Measurements from ENCODE around the gene RYR2. TPM values are rescaled to one million over a fixed set of nuclear protein-coding genes. Genes with fewer than 3 reads are reported as not detected.

The RYR2 gene
- polyA plus RNA-seq, 2 of the 4 experiments (the other 2 are of a cell fraction): 0.06 TPM; not detected in 1

GRCh38 chr1:237580726-237581125 is 538.7 kb downstream of the RYR2 start:
- 0% methylated on average over 2 of the region's 2 CpGs for WGBS (ENCODE audit: missing lambda C conversion rate)
- no peaks in the 10 kb centered on the region for H3K4me1 ChIP-seq
- H3K27ac ChIP-seq: no peak overlapping the region
- no peak for FAIRE-seq
- ChIA-PET CTCF (no interaction called here), POLR2A (no interaction called here)
- no peak for ATAC-seq
- TF ChIP-seq USF2 (IDR thresholded peaks at IDR 0.05) (no peak), CBX2 (IDR thresholded peaks at IDR 0.05; ENCODE audit: borderline replicate concordance, low read depth) (no peak), EHMT2 (IDR thresholded peaks at IDR 0.05; ENCODE audit: low read depth) (no peak), ATOH8 (CRISPR knock-in tag; IDR thresholded peaks at IDR 0.05; ENCODE audit: low read depth) (no peak), MAFK (IDR thresholded peaks at IDR 0.05; ENCODE audit: partially characterized antibody) (no peak), KDM1A (IDR thresholded peaks at IDR 0.05; ENCODE audit: low read depth) (no peak)
- H3K9me3 ChIP-seq: no peaks in the 10 kb centered on the region
- H3K4me3 ChIP-seq: no peak overlapping the region
- no peak overlapping the region for H3K4me2 ChIP-seq
- DNase-seq (ENCODE audit: low read depth in 1 of 2, low spot score in 1 of 2): no peak

- no peak for FAIRE-seq
- Histone ChIP-seq H3K4me1 (no peaks in the 10 kb centered on the region), H3K27ac (no peak overlapping the region), H3K9me3 (no peaks in the 10 kb centered on the region), H3K4me3 (no peak overlapping the region), H3K4me2 (no peak overlapping the region)
- TF ChIP-seq HOXA7 (CRISPR knock-in tag; IDR thresholded peaks at IDR 0.05) (no peak), FOXS1 (CRISPR knock-in tag; IDR thresholded peaks at IDR 0.05) (no peak), EP300 (IDR thresholded peaks at IDR 0.05) (no peak), HES2 (IDR thresholded peaks at IDR 0.05) (no peak), TP53 (CRISPR knock-in tag; IDR thresholded peaks at IDR 0.05) (no peak)
- ChIA-PET POLR2A (no interaction called here), CTCF (no interaction called here)
- no peak for ATAC-seq
- no peak for DNase-seq (ENCODE audit: low read depth in 1 of 2, low spot score in 1 of 2)
Observed at GRCh38 chr1:237583270-237583669, 541.3 kb downstream of the RYR2 start.

GRCh38 chr1:237583756-237584155 is 541.8 kb downstream of the RYR2 start:
- no peaks in the 10 kb centered on the region for H3K9me3 ChIP-seq
- H3K4me1 ChIP-seq: no peaks in the 10 kb centered on the region
- no peak overlapping the region for H3K27ac ChIP-seq
- POLR2A ChIA-PET: no interaction called here
- FAIRE-seq (no peak), DNase-seq (ENCODE audit: low read depth in 1 of 2, low spot score in 1 of 2) (no peak), ATAC-seq (no peak)
- H3K4me3 ChIP-seq: no peak overlapping the region
- no peak for TF ChIP-seq CHD2 (IDR thresholded peaks at IDR 0.05; ENCODE audit: low read length, partially characterized antibody)
- no peak for TF ChIP-seq MAFK (IDR thresholded peaks at IDR 0.05; ENCODE audit: partially characterized antibody)
- TF ChIP-seq ELK1 (IDR thresholded peaks at IDR 0.05; ENCODE audit: low read depth, low read length): no peak
- no peak for TF ChIP-seq CTCF (IDR thresholded peaks at IDR 0.05)
- no peak for TF ChIP-seq FOSB (CRISPR knock-in tag; IDR thresholded peaks at IDR 0.05)
- TF ChIP-seq RCOR1 (IDR thresholded peaks at IDR 0.05; ENCODE audit: low read depth, low read length): no peak
- no peak for TF ChIP-seq HES2 (IDR thresholded peaks at IDR 0.05)
- no peak for TF ChIP-seq RAD21 (conservative IDR thresholded peaks at IDR 0.05 in 1 of 2, IDR thresholded peaks at IDR 0.05 in 1 of 2)
- no peak for TF ChIP-seq SREBF2 (IDR thresholded peaks at IDR 0.05)
- H3K4me2 ChIP-seq: no peak overlapping the region
- CTCF ChIA-PET: no interaction called here

Data from A549 (cell line).